Measurements from ENCODE around the gene IREB2.

DNA sequence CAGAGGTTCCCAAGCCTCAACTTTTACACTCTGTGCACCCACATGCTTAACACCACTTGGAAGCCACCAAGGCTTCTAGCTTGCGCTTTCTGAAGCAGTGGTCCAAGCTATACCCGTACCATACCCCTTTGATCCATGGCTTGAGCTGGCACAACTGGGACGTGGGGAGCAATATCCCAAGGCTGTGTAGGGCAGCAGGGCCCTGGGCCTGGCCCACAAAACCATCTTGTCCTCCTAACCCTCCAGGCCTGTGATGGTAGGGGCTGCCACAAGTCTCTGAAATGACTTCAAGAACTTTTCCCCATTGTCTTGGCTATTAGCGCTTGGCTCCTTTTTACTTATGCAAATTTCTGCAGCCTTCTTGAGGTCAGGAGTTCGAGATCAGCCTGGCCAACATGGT is 86.2 kb downstream of the IREB2 start:
- TF ChIP-seq POLR2A (IDR thresholded peaks at IDR 0.05) (no peak), EP300 (IDR thresholded peaks at IDR 0.05) (no peak)
- TF ChIP-seq, protein P1, sequence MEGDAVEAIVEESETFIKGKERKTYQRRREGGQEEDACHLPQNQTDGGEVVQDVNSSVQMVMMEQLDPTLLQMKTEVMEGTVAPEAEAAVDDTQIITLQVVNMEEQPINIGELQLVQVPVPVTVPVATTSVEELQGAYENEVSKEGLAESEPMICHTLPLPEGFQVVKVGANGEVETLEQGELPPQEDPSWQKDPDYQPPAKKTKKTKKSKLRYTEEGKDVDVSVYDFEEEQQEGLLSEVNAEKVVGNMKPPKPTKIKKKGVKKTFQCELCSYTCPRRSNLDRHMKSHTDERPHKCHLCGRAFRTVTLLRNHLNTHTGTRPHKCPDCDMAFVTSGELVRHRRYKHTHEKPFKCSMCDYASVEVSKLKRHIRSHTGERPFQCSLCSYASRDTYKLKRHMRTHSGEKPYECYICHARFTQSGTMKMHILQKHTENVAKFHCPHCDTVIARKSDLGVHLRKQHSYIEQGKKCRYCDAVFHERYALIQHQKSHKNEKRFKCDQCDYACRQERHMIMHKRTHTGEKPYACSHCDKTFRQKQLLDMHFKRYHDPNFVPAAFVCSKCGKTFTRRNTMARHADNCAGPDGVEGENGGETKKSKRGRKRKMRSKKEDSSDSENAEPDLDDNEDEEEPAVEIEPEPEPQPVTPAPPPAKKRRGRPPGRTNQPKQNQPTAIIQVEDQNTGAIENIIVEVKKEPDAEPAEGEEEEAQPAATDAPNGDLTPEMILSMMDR (IDR thresholded peaks at IDR 0.05), result no peak
